Mucosa of rectum (tissue), 2 donors: ENCODE data around the gene CDKN1C.

ENCODE experiments used
- H3K27ac ChIP-seq, 2 donors: one replicate each; pipeline ENCODE4 v1.7.0; 2013; ENCODE audit warnings: inconsistent platforms in 2 of 2, low read depth in 2 of 2, low read length in 2 of 2
- H3K27me3 ChIP-seq, 2 donors: one replicate each; pipeline ENCODE4 v1.7.0; 2013; ENCODE audit warnings: low read length in 2 of 2; ENCODE audit not compliant: control insufficient read depth in 2 of 2, insufficient read depth in 2 of 2
- H3K36me3 ChIP-seq, 2 donors: one replicate each; pipeline ENCODE4 v1.7.0; 2013; ENCODE audit warnings: low read length in 2 of 2; ENCODE audit not compliant: control insufficient read depth in 2 of 2, insufficient read depth in 2 of 2
- H3K4me1 ChIP-seq, 2 donors: one replicate each; pipeline ENCODE4 v1.7.0; 2013; ENCODE audit warnings: low read length in 2 of 2, mild to moderate bottlenecking in 1 of 2; ENCODE audit not compliant: control insufficient read depth in 2 of 2, insufficient read depth in 2 of 2
- H3K4me3 ChIP-seq, 2 donors: one replicate each; pipeline ENCODE4 v1.7.0; 2013; ENCODE audit warnings: low read length in 2 of 2
- H3K9ac ChIP-seq, 2 donors: one replicate each; pipeline ENCODE4 v1.7.0; 2013; ENCODE audit warnings: low read length in 2 of 2, low read depth in 1 of 2, mild to moderate bottlenecking in 1 of 2
- H3K9me3 ChIP-seq, 2 donors: one replicate each; pipeline ENCODE4 v1.7.0; 2013; ENCODE audit warnings: low read length in 2 of 2; ENCODE audit not compliant: control insufficient read depth in 2 of 2
- donor health status: healthy.
- donor health status: Normal muscosa, but diverticular disease.

Gene CDKN1C

GRCh38 chr11:2889362-2890273, 4.0 kb upstream of the CDKN1C start:
- Histone ChIP-seq H3K4me3 (no peak overlapping the region), H3K27me3 (no peaks in the 10 kb centered on the region), H3K9me3 (no peaks in the 10 kb centered on the region), H3K4me1 (peaks cover 26 to 28% of the 10 kb centered on the region in 2 donors), H3K9ac (no peak overlapping the region), H3K36me3 (no peaks in the 10 kb centered on the region), H3K27ac (no peak overlapping the region)

- Histone ChIP-seq H3K9me3 (no peaks in the 10 kb centered on the region), H3K36me3 (no peaks in the 10 kb centered on the region), H3K27ac (no peak overlapping the region), H3K9ac (no peak overlapping the region), H3K4me1 (peaks cover 26 to 31% of the 10 kb centered on the region in 2 donors), H3K4me3 (no peak overlapping the region), H3K27me3 (no peaks in the 10 kb centered on the region)
Measured at GRCh38 chr11:2888266-2888968, 2.8 kb upstream of the CDKN1C start.

GRCh38 chr11:2887515-2888195, 2.1 kb upstream of the CDKN1C start:
- H3K4me3 ChIP-seq = no peak overlapping the region
- H3K27ac ChIP-seq = no peak overlapping the region
- H3K27me3 ChIP-seq = peaks cover 3 to 5% of the 10 kb centered on the region in 2 donors
- H3K9ac ChIP-seq = no peak overlapping the region
- H3K36me3 ChIP-seq = no peaks in the 10 kb centered on the region
- no peaks in the 10 kb centered on the region for H3K9me3 ChIP-seq
- peaks cover 28 to 29% of the 10 kb centered on the region in 2 donors for H3K4me1 ChIP-seq

- Histone ChIP-seq H3K4me1 (peaks cover 22 to 24% of the 10 kb centered on the region in 2 donors), H3K9ac (no peak overlapping the region), H3K4me3 (no peak overlapping the region), H3K27me3 (peaks cover 3 to 8% of the 10 kb centered on the region in 2 donors), H3K9me3 (no peaks in the 10 kb centered on the region), H3K36me3 (no peaks in the 10 kb centered on the region), H3K27ac (peak overlapping the region in 1 of 2 donors; percentile 38)
Measured at GRCh38 chr11:2886936-2887335, 1.4 kb upstream of the CDKN1C start.

- Histone ChIP-seq H3K9ac (peak overlapping the region in 1 of 2 donors; percentile 56), H3K27me3 (peaks cover 3 to 8% of the 10 kb centered on the region in 2 donors), H3K36me3 (no peaks in the 10 kb centered on the region), H3K9me3 (no peaks in the 10 kb centered on the region), H3K4me3 (peak overlapping the region in 1 of 2 donors; percentile 48), H3K4me1 (peaks cover 16 to 18% of the 10 kb centered on the region in 2 donors), H3K27ac (peak overlapping the region; percentile 15 to 38)
Measured at GRCh38 chr11:2886191-2886894, 768 bp upstream of the CDKN1C start.

- peak overlapping the region; percentile 73 to 83 for H3K4me3 ChIP-seq
- H3K27ac ChIP-seq = peak overlapping the region; percentile 70
- peak overlapping the region; percentile 60 to 81 for H3K9ac ChIP-seq
- no peaks in the 10 kb centered on the region for H3K9me3 ChIP-seq
- H3K27me3 ChIP-seq = peaks cover 3 to 8% of the 10 kb centered on the region in 2 donors
- H3K4me1 ChIP-seq = peaks cover 12 to 13% of the 10 kb centered on the region in 2 donors
- H3K36me3 ChIP-seq = no peaks in the 10 kb centered on the region
Measured at GRCh38 chr11:2885017-2885677, 428 bp downstream of the CDKN1C start.

- H3K27ac ChIP-seq = peak overlapping the region; percentile 20 to 23
Measured at GRCh38 chr11:2883979-2884815, 1.4 kb downstream of the CDKN1C start.

GRCh38 chr11:2883640-2883978, 2.0 kb downstream of the CDKN1C start:
- Histone ChIP-seq H3K4me3 (peak overlapping the region; percentile 47 to 54), H3K27ac (peak overlapping the region in 1 of 2 donors; percentile 23), H3K4me1 (peaks cover 12 to 13% of the 10 kb centered on the region in 2 donors), H3K36me3 (no peaks in the 10 kb centered on the region), H3K9me3 (no peaks in the 10 kb centered on the region), H3K27me3 (peaks cover 3 to 8% of the 10 kb centered on the region in 2 donors), H3K9ac (peak overlapping the region in 1 of 2 donors; percentile 45)

More at GRCh38 chr11:2883979-2884815, 1.4 kb downstream of the CDKN1C start:
- Histone ChIP-seq H3K36me3 (no peaks in the 10 kb centered on the region), H3K9ac (peak overlapping the region in 1 of 2 donors; percentile 45), H3K27me3 (peaks cover 3 to 8% of the 10 kb centered on the region in 2 donors), H3K9me3 (no peaks in the 10 kb centered on the region), H3K4me1 (peaks cover 12 to 13% of the 10 kb centered on the region in 2 donors), H3K4me3 (peak overlapping the region; percentile 47 to 54)
